GM12801 (cell line): ENCODE measurements around the gene CDK1.

Experiments used
- TF ChIP-seq, protein P1 (sequence below): IDR thresholded peaks from one replicate; pipeline ENCODE4 v1.5.1; 2011; ENCODE audit warnings: control low read depth; ENCODE audit not compliant: insufficient read length; ENCODE audit errors: extremely low read depth

Gene CDK1

DNA sequence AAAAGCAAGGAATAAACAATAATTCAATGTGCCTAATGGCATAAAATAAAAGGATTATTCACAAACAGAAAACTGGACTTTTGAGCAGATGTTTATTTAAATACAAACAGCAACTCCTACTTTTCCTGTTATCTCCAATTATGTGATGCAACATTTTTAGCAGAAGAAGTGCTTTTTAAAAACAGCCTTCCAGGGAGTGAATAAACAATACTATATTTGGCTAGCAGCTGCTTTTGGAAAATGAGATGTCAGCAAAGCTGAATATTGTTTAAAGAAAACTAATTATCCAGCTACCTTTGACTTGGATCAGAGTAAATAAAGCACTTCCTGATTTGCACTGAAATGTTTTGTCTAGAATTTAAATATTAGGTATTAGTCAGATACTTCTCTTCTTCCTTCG is 23.2 kb downstream of the CDK1 start:
- TF ChIP-seq, protein P1, sequence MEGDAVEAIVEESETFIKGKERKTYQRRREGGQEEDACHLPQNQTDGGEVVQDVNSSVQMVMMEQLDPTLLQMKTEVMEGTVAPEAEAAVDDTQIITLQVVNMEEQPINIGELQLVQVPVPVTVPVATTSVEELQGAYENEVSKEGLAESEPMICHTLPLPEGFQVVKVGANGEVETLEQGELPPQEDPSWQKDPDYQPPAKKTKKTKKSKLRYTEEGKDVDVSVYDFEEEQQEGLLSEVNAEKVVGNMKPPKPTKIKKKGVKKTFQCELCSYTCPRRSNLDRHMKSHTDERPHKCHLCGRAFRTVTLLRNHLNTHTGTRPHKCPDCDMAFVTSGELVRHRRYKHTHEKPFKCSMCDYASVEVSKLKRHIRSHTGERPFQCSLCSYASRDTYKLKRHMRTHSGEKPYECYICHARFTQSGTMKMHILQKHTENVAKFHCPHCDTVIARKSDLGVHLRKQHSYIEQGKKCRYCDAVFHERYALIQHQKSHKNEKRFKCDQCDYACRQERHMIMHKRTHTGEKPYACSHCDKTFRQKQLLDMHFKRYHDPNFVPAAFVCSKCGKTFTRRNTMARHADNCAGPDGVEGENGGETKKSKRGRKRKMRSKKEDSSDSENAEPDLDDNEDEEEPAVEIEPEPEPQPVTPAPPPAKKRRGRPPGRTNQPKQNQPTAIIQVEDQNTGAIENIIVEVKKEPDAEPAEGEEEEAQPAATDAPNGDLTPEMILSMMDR: no peak

DNA sequence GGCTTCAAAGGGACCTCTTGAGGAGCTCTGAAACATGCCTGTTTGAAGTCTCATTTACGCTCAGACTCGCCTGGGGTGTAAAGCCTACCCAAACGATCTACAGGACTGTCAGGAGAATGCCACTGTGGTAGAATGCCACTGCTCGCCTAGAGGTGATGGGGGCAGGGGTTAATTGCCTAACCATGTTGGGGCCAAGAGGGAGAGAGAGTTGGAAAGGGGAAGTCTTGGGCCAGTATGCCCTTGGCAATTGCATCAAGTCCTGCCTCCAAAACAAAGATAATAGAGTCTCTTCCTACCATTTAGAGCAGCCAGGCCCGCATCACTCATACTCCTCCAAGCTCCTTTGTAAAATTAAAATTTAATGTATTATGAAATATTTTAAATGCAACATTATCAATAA is 25.2 kb downstream of the CDK1 start:
- TF ChIP-seq, protein P1: no peak

DNA sequence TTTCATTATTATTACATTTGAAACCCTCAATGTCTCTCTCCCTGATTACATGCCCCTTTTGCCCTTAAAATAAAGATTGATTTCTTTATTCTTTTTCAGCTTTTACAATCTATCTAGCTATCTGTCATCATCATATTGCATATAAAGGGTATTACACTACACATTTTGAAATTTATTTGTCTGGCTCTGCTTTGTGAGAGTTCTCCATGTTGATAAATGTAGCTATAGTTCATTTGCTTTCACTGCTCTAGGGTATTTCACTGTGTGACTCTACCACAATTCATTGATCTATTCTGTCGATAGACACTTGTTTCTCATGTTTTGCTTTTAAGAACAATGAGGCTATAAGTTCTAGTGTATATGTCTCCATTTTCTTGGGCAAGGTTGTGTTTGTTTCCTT is 25.6 kb downstream of the CDK1 start:
- TF ChIP-seq, protein P1: no peak

DNA sequence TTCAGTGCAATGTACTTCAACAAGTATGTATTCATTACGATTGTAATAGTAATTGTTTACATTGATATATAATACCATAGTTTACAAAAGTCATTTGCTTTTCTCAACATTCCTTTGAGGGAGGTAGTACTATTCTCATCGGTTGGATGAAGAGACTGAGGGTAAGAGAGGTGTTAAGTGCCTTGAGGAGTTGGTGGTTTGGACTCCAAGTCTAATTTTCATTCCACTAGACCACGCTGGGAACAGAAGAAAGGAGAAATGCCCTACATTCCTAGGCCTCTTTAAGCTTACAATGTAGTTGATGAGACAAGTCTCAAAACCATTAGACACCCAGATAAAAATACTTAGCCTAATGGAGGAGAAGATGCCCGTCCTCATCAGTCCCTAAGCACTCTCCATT is 28.6 kb downstream of the CDK1 start:
- TF ChIP-seq, protein P1: no peak

DNA sequence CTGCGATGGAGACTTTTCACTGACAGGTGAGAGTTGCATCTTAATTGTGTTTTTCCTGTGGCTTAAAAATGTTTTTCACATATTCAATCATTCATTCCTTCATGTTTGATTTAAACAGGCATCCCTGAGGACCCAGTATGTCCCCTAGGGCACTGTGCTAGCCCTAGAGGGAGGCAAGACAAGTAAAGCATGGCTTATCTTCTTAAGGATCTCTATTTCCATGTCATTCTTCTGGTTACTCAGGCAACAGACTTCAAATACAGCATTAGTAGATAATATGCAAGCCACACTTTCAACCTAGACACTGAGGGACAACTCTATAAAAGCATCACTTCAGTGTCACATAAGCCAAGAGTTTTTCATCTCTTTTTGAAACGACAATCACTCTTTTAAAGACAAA is 29.2 kb downstream of the CDK1 start:
- TF ChIP-seq, protein P1: no peak

DNA sequence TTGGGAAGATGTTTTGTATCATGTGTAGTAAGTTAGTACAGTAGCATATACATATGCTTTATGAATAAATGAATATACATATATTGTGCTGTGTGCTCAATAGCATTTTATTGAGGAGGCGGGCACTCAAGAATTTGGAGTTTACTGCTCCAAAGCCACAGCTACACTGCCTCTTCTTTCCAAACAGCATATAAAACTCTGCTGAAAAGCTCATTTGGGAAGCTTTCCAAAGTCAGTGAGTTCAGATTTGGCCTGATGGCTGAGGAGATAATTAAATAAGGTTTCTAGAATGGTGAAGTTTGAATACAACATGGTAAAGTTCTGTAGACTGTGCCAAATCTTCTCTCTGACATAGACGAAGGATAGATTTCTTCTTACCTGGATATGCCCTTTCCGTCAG is 29.8 kb downstream of the CDK1 start:
- TF ChIP-seq, protein P1: no peak

DNA sequence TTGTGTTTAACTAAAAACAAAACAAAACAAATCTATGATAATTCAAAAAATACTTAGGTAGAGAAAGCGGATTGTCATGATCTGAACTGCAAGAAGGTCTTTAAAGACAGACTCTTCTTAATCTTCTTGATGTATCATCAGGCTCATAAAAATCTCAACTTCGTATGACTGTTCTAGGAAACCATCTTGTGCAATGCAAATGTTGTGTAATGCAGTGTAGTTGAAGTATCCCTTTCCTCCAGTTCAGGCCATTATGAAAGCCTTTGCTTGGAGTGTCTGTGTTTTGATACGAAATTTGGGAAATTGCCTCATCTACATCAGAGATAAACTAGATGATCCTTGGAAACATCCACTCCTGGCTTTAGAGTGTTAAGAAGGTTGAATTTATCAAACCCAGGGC is 30.9 kb downstream of the CDK1 start:
- TF ChIP-seq, protein P1: no peak
